ENCODE measurements around the gene GINS1.
"Not testable (repeated sequence)": the region's sequence is repeated elsewhere in the genome, so short reads cannot be mapped to it uniquely, and the experiment has no call there.

GINS1 gene

DNA sequence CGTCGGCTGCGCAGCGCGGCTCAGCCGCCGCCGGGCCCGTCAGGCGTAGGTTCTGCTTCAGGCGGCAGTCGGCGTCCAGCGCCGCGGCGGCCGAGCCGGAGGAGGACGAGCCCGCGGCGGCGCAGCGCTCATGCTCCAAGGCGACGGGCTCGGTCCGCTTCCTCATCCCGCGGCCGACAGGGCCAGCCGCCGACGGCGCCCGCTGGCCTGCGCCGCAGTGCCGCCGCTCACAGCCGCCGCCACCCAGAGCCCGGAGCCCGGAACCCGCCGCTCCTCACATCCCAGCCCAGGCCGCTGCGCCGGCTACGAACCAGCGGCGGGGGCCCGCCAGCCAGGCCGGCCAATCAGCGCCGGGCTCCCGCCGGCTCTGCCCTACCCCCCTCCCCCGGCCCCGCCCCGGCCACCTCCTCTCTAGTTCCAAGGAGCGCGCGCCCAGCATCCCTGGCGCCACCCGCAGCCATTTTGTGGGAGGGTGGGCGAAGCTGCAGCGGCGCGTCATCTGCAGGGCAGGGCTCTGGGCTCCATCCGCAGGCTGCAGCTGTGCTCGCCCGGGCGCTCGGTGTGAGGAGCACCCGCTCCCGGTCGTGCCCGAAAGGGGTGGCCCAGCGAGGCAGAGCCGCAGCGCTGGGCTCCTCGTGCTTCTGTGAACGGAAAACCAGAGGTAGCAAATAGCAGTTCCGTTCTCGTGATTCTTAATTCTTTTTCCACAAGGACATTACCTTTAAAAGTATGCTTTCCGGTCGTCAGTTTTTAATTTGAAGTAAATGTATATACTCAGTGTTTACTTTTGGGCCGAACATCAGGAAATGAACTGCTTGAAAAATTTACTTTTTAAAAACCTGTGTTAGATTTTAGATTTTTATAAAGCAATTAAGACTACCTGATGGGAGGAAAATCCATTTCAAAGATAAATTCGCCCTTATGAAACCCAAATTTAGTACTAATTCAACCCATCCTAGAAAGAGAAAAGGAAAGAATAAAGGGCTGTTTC is 16.6 kb upstream of the GINS1 start, which contains the start of gene ABHD12:
ABHD12 (minus strand) TSS at position 298 of the 991 bp plus-strand sequence; CDS start at position 166, 132 bp downstream.
- DNase-seq = peak; percentile 95

DNA sequence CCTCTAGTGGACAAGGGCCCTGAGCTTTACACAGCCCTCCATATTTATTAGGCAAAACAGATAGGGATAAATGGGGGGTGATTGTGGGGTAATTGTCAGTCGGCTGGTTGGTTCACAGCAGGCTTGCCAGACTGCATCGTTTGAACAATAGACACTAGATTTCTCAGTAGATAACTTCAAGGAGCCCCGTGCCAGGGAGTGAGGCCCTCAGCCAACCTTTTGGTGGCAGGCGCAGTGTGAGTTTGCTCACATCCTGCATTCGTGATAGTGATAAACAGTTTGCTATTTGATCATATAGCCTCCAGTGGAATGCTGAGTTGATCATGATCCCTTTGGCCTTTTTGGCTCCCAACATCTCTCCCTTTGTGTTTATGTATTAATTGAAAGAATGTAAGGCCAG is 13.2 kb upstream of the GINS1 start:
- DNase-seq = no peak

DNA sequence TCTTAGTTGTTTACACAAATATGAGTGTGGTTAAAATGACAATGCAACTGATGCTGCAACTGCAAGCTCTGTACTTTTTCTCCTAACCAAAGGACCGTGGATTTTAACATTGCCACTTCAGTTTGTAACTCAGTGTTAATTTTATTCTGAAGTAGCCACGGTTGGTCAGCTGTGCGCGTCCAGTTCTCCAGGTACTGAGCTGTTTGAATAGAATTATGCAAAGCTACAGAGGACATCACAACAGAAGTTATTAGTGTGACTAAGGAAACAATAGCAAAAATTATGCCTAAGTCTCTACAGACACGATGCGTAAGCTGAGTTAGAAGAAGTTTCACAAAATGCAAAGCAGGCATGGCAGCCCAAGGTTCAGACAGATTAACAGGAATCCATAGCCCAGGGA is 12.5 kb upstream of the GINS1 start:
- no peak for DNase-seq

DNA sequence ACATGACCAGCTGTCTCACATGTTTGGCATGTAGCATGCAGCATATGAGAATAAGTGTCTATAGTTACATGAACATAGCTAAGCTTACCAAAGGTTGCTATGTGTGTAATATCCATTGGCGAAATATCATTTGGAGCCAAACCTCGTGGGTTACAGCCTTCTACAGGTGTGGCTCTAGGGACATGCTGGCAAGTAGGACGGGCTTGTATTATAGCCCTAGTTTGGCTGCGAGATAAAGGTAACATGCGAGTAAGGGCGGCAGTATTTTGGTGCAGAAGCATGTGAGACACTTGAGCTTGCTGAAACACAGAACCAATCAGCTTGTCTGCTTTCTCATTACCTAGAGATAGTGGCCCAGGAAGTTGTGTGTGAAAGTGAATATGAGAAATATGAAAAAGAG is 10.4 kb upstream of the GINS1 start:
- no peak for DNase-seq

DNA sequence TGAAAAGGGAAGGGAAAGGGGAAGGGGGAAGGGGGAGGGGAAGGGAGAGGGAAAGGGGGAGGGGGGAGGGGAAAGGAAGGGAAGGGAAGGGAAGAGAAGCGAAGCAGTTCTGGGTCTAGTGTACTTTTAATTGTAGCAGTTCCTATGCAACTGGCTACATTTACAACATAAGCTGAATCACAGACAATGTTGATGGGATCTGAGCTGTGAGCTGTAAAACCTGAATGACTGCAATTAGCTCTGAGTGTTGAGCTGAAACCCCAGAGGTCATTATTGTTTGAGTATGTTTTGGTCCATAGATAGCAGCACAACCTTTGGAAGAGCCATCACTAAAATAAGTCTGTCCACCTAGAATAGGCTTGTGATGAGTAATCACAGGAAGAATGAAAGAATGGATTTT is 9.7 kb upstream of the GINS1 start:
- no peak for DNase-seq

DNA sequence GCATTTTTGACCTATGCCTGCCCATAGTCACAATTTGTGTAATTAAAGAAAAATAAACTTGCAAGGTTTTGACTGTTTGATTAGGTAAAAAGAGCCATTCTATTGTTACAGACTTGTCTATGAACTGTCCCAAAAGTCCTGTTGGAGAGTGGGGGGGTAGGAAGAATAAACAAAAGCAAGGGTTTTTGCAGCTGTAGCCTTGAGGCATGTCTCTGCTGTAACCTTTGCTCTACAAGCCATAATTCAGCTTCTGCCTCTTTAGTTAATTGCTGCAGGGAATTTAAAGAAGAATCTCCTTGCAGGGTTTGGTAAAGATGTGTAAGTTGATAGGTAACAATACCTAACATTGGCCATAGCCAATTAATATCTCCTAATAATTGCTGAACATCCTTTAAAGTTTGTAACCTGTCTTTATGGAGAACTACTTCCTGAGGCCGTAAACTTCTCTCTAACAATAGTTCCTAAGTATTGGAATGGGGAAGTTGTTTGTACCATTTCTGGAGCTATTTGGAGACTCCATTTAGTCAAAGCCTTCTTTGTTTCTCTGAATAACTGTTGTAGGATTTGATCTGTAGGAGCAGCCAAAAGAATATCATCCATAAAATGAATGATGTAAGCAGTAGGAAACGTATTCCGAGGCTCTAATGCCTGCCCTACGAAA is 9.0 kb upstream of the GINS1 start:
- DNase-seq = no peak

DNA sequence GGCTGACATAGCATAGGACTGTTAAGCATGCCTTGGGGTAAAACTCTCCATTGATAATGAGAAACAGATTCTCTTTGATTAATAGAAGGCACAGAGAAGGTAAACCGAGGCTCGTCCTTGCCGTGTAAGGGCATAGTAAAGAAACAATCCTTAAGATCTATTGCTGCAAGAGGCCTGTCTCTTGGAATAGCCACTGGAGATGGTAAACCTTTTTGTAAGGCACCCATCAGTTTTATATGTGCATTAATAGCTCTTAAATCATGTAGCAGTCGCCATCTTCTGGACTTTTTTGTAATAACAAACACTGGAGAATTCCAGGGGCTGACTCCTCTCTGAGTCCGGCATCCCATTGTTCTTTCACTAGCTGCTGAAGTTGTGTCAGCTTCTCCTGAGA is 8.4 kb upstream of the GINS1 start:
- peak; percentile 47 to 82 for DNase-seq

DNA sequence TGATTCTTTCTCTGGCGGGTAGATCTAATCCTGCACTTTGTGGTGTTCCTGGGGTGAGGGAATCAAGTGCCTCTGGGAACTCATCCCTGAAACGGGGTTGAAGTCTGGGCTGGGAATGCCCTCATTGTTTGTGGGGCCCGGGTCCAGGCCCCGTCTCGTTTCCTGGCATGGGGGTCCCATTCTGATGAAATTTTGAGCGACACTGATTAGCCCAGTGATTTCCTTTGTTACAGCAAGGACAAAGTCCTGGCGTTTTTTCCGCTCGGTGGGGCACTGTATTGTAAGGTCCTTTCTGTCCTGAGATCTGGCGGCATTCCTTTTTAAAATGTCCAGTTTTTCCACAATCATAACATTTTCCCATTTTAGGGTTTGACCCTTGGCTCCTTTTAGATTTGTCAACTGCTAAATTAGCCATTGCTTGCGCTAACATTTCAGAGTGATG is 7.2 kb upstream of the GINS1 start:
- not testable (repeated sequence) for DNase-seq

DNA sequence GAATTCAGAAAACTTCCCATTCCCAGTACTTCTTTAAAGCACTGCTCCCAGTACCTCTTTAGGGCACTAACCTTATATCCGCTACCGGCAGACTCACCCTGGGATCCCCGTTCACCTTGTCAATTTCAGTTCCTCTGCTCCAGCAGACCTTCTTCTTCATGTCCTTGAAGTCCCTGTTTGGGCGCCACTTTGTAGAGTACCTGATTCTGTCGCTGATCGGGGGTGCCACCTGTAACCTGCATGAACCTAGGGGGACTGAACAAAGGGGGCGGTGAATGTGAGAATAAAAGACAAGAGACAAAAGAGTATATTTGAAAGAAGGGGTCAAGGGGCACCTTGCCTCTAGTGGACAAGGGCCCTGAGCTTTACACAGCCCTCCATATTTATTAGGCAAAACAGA is 4.9 kb upstream of the GINS1 start:
- no peak for DNase-seq

DNA sequence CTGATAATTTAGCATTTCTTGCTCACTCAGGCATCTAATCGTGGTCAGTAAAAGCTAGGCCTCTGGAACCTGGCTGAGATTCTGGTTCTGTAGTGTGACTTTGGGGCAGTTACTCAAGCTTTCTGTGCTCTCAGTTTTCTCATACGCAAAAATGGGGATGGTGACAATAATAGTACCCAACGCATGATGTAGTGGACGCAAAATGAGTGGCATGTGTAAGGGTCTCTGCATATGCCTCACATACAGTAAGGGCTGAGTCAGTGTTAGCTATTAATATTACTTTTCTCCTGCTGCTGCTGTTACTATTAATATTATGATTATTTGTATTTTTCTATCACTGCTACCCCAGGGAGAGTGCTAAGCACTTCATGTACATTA is 686 bp downstream of the GINS1 start:
- DNase-seq = no peak

DNA sequence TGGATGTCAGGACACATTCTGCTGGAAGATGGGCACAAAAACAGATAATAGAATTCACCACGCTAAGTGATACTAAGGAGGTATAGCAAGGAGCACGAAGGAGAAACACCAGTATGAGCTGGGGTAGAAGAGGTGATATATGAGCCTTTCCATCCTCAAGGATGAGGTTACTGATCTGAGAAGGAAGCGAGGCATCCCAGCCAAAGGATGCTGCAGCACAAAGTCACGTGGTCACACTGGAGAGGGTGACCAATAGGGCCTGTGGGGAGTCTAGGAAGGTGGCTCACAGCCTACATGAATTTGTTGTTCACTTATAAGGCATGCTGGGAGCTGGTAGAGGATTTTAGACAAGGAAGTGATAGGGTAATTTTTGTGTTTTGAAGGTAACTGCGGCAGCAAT is 1.4 kb downstream of the GINS1 start:
- DNase-seq = no peak

DNA sequence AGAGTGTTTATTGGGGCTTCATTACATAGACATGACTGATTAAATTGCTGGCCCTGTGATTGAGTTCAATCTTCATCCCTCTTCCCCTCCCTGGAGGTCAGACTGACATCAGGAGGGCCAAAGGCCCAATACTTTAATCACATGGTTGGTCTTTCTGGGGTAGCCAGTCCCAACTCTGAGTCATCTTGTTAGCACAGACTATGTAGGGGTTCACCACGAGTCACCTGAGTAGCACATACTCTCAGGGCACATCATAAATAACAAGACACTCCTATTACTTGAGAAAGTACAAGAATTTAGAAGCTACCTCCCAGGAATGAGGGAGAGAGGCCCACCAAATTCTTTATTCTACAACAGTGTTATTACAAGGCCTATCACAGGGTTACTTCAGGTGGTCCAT is 11.3 kb downstream of the GINS1 start:
- DNase-seq = no peak

DNA sequence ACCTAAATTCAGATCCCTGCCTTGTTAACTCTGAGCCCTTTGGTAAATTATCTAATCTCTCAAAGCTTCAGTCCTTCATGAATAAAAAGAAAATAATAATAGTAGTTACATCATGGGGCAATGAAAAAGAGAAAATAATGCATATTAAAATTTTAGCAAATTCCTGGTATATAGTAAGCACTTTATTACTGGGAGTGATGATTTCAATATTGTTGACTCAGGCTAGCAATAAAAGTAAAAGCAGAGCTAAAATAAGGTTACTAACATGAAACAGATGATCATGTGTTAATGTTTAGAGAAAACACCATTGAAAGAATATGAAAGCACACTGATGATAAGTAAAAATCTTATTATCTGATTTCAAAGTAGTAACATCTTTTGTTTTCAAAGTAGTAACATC is 13.6 kb downstream of the GINS1 start:
- DNase-seq = no peak

DNA sequence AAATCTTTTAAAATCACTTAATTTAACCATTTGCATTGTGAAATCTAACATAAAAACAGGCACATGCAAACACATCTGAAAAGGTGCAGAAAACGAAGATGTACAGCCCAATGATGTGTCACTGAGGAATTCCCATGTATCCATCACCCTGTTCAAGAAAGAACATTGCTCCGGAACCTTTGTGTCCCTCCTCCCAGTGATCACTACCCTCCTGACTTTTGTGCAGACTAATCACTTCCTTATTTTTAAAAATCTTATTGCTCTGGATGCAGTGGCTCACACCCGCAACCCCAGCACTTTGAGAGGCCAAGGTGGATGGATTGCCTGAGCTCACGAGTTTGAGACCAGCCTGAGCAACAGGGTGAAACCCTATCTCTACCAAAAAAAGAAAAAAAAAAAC is 14.6 kb downstream of the GINS1 start:
- DNase-seq = no peak

DNA sequence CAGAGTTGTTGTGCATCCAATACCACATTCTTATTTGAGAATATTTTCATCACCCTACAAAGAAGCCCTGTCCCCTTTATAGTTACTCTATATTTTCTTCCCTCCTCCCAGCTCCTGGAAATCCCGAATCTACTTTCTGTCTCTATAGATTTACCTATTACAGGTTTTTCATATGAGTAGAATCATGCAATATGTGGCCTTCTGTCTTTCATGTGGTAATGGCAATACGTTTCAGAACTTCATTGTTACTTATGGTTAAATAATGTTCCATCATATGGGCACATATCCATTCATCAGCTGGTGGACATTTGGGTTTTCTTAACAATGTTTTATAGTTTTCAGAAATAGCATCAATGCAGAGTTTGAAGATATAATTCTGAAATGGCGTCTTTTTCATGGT is 17.1 kb downstream of the GINS1 start:
- no peak for DNase-seq

DNA sequence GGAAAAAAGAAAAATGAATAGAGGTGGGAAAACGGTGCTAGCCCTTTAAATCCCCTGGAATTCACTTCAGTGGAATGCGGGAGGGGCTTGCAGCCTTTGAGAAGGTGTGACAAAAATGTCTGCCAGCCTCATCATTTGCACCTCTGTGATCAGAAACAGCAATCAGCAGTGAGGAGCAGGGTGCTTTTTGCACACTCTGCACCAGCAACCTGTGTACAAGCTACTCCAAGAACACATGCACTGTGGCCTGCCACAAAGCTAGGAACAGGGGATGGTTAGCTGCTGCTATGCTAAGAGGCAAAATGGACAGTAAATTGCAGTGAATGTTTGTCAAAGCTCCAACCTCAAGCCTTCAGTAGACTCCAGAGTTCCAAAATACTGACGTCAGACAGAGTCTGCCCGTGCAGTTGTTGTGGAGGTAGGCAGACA is 29.7 kb downstream of the GINS1 start:
- no peak for DNase-seq

DNA sequence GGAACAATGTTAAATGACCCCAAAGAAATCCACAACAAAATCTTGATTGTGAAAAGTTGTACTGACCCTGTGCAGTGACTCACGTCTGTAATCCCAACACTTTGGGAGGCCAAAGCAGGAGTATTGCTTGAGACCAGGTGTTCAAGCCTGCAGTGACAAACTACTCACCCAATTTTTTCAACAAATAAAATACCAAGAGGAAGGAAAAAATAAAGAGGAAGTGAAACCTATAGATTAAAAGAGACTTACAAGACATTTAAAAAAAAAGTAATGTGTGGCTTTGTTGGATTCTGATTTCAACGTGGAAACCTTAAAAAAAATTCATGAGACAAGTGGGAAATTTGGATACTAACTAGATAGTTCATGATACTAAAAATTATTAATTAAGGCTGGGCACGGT is 31.9 kb downstream of the GINS1 start:
- DNase-seq = no peak

DNA sequence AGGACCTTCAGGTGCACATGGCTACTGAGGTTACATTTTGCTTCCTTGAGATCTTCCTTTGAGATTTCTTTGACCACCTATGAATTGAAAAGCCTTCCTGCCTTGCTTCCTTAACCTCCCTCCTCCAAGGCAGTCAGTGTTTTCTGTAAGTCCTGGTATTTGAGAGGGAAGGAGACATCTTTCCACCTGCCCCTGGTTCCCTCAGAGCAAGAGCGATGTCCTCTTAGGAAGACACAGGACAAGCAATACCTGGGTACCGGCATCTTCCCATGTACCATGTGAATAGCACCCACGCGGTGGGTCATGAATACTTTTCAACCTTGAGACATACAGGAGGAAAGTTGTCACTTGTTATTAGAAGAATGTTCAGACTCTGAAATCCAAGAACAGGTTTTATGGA is 37.1 kb downstream of the GINS1 start:
- no peak for DNase-seq

DNA sequence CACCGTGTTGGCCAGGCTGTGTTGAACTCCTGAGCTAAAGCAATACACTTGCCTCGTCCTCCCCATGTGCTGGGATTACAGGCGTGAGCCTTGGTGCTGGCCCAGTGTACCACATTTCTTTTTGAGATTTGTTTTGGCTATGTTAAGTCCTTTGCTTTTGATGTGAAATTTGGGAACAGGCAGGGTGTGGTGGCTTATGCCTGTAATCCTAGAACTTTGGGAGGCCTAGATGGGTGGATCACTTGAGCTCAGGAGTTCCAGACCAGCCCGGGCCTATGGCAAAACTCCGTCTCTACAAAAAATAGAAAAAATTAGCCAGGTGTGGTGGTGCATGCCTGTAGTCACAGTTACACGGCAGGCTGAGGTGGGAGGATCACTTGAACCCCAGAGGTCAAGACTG is 40.2 kb downstream of the GINS1 start:
- DNase-seq = no peak

DNA sequence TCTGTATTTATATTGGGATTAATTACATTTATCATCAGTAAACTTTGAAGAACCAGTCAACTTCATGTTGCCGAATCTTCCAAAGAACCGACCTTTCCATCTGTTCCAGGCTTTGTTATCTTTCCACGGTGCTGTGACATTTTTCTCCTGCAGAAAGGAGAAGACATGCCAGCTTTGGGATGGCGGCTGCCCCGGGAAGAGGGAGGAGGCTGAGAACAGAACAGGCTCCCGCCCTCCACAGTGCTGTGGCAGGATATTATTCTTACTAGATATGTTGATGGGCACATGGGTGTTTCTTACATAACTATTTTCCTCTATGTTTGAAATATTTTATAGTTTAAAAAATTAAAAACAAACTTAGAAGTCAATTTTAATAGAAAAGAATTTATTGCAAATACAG is 44.9 kb downstream of the GINS1 start:
- DNase-seq = no peak

DNA sequence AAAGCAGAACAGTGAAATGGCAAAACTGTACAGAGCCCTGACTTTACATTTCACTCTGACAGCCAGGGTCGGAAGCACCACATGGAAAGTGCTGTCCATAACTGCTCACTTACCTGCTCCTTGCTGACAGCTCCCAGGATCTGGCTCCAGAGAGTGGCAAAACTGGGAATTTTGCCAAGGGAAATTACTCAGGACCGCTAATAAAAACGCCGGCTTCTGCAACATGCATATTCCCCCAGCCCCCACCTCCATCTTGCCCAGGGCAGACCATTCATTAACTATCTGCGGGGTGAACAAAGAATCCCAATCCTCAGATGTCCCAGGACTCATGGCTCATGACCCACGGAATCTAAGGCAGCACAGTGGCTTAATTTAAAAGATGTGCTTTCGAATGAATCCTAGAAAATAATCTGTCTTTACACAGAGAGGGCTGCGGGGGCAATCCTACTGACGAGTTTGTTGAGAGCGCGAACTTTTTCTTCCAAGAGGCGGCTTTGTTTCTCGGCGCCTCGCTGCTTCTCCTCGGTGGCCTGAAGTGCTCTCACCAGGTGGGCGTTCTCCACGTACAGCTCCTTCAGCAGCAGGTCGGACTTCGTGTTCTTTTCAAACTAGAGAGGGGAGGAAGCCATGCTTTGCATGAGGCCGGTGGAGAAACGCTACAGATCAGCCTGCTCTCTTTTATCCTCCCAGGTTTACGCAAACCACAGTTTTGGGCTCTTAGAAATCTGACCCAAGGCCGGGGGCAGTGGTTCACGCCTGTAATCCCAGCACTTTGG is 45.8 kb downstream of the GINS1 start:
- DNase-seq = no peak

DNA sequence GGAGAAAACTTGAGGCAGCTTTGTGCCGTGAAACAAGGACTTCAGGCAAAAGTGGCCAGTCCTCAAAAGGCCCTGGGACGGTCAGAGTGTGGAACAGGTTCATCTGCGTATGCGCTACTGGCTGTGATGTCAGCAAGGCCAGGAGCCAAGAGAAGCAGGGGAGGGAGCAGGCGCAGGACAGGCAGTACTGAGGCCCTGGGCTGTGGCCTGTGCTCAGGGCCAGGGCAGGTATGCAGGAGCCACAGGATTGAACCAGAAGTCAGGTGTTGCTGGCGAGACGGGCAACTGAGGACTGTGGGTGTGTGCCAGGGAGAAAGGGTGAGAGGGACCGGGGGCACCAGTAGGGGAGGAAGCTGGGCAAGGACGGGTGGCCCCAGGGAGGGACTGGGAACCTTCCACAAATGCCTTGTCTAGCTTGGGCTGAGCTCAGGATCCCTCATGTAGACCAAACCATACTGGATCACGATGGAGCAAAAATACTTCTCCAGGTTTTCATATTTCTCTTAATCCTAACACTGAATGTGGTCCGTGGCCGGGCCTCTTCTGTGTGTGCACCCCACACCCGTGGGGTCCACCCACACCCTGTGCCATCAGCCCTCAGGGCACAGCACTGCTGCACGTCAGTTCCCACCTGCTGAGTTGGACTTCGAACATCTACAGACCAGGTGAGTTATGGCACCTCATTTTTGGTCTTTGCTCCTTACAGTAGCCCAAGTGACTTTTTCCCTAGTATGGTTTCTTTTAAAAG is 46.9 kb downstream of the GINS1 start:
- DNase-seq = no peak
